HG03378 (cell line): ENCODE measurements around the gene CENPP.

Experiments
- ATAC-seq: cut with Tn5 transposase; IDR thresholded peaks from one replicate; pipeline ENCODE4 v1.9.1; 2021; ENCODE audit warnings: mild to moderate bottlenecking, moderate library complexity; ENCODE audit not compliant: unreplicated experiment

CENPP gene

GRCh38 chr9:92474587-92474986 is 148.8 kb downstream of the CENPP start:
- ATAC-seq: no peak

GRCh38 chr9:92476962-92477361 is 151.2 kb downstream of the CENPP start:
- ATAC-seq: peak; percentile 58

GRCh38 chr9:92478783-92479182 is 153.0 kb downstream of the CENPP start:
- ATAC-seq: no peak

- no peak for ATAC-seq
Observed at GRCh38 chr9:92479346-92479745, 153.6 kb downstream of the CENPP start.

- ATAC-seq: no peak
Observed at GRCh38 chr9:92480291-92480771, 154.6 kb downstream of the CENPP start.

- peak; percentile 47 for ATAC-seq
Observed at GRCh38 chr9:92480986-92481633, 155.4 kb downstream of the CENPP start.

GRCh38 chr9:92482329-92482728 is 156.6 kb downstream of the CENPP start, which contains the start of gene ASPN:
Gene ASPN, minus strand, starts transcription at chr9:92482506.
- no peak for ATAC-seq

- no peak for ATAC-seq
Observed at GRCh38 chr9:92482805-92483204, 157.1 kb downstream of the CENPP start.

GRCh38 chr9:92483627-92484545 is 158.1 kb downstream of the CENPP start:
- ATAC-seq: no peak

GRCh38 chr9:92484563-92484962 is 158.8 kb downstream of the CENPP start:
- no peak for ATAC-seq

- no peak for ATAC-seq
Observed at GRCh38 chr9:92486371-92486770, 160.6 kb downstream of the CENPP start.

- ATAC-seq: no peak
Observed at GRCh38 chr9:92488681-92489550, 163.2 kb downstream of the CENPP start.

GRCh38 chr9:92492781-92493401 is 167.1 kb downstream of the CENPP start:
- ATAC-seq: no peak

GRCh38 chr9:92493749-92494387 is 168.1 kb downstream of the CENPP start:
- no peak for ATAC-seq

- no peak for ATAC-seq
Observed at GRCh38 chr9:92494856-92495255, 169.1 kb downstream of the CENPP start.

GRCh38 chr9:92496396-92497176 is 170.8 kb downstream of the CENPP start:
- no peak for ATAC-seq

GRCh38 chr9:92499701-92500100 is 173.9 kb downstream of the CENPP start:
- no peak for ATAC-seq

GRCh38 chr9:92500725-92501124 is 175.0 kb downstream of the CENPP start:
- no peak for ATAC-seq

- no peak for ATAC-seq
Observed at GRCh38 chr9:92501671-92502393, 176.1 kb downstream of the CENPP start.
